K562 (cell line): ENCODE data around the gene USP1.

ENCODE experiments used
- BCL6 ChIP-seq: fragments of 250-450 bp; sonication (Bioruptor Pico); IDR thresholded peaks from 2 replicates; pipeline ENCODE4 v1.4.0; 2020
- CHD1 ChIP-seq: fragments of 200-600 bp; sonication (generic); IDR thresholded peaks from one replicate; pipeline ENCODE4 v1.6.1; 2012; ENCODE audit warnings: mild to moderate bottlenecking, moderate library complexity, low read length, inconsistent platforms
- L3MBTL2 ChIP-seq: fragments of 450-650 bp; IDR thresholded peaks from 2 replicates; pipeline ENCODE4 v1.6.1; 2016; ENCODE audit warnings: mild to moderate bottlenecking, moderate library complexity

DNA sequence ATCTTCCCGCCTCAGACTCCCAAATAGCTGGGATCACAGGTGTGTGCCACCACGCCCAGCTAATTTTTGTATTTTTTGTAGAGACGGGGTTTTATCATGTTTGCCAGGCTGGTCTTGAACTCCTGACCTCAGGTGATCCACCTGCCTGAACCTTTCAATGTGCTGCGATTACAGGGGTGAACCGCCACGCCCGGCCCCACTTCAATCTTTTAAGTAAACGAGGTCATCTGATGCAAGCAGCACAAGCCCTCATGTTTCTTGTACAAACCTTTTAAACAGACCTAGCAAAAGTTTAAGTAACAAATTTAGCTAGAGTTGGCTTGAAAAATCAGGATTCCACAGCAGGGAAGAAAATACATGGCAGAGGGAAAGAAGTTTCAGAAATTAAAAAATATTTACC lies 21.2 kb upstream of the USP1 start:
- TF ChIP-seq L3MBTL2 (no peak), BCL6 (CRISPR knock-in tag) (no peak), CHD1 (no peak)
